CD4-positive, alpha-beta T cell (primary cell): ENCODE data around the gene OTULINL. TPM values are rescaled to one million over a fixed set of nuclear protein-coding genes. Genes with fewer than 3 reads are reported as not detected.

Experiments
- ATAC-seq: fragments of 200-7000 bp; cut with Tn5 transposase; one replicate; pipeline ENCODE4 v1.10.0; 2022; ENCODE audit warnings: mild to moderate bottlenecking; ENCODE audit not compliant: poor library complexity
- CTCF ChIA-PET: fragments of 350-600 bp; sonication (Branson Sonifier 250); formaldehyde crosslinking; loops from one replicate; lab custom pipeline; 2021; ENCODE audit warnings: antibody characterized with exemption, inconsistent platforms; lab: Charles Lee
- POLR2A ChIA-PET: fragments of 350-600 bp; sonication (Branson Sonifier 250); formaldehyde crosslinking; loops from one replicate; lab custom pipeline; 2021; ENCODE audit warnings: antibody characterized with exemption, inconsistent platforms; lab: Charles Lee
- DNase-seq, 14 experiments: peaks; one replicate each; pipeline ENCODE4 v3.0.0-alpha.2; 2013 to 2020; ENCODE audit warnings: mixed read lengths in 2 of 14
- H3K27ac ChIP-seq, 2 donors: one replicate each; pipeline versions ENCODE4 v1.5.1 to v1.7.0; 2013; ENCODE audit warnings: low read length in 2 of 2, low read depth in 1 of 2, mild to moderate bottlenecking in 1 of 2
- H3K27me3 ChIP-seq, 2 experiments: 1 replicate in 1 of 2; 2 replicates in 1 of 2; pipeline versions ENCODE4 v1.6.1 to v1.7.0; 2013; ENCODE audit warnings: low read length in 2 of 2, control low read depth in 1 of 2, mild to moderate bottlenecking in 1 of 2, moderate library complexity in 1 of 2; ENCODE audit not compliant: insufficient read depth in 2 of 2, control insufficient read depth in 1 of 2
- H3K36me3 ChIP-seq: one replicate; pipeline ENCODE4 v1.6.1; 2013; ENCODE audit warnings: low read length, control low read depth; ENCODE audit not compliant: insufficient read depth
- H3K4me1 ChIP-seq: one replicate; pipeline ENCODE4 v1.6.1; 2013; ENCODE audit warnings: low read length, control low read depth; ENCODE audit not compliant: insufficient read depth
- H3K4me3 ChIP-seq: one replicate; pipeline ENCODE4 v1.5.1; 2013; ENCODE audit warnings: mild to moderate bottlenecking, low read length, moderate library complexity
- H3K9me3 ChIP-seq, 2 experiments: 1 replicate in 1 of 2; 2 replicates in 1 of 2; pipeline versions ENCODE4 v1.6.1 to v1.7.0; 2013; ENCODE audit warnings: low read length in 2 of 2, mild to moderate bottlenecking in 2 of 2, control low read depth in 1 of 2, moderate library complexity in 1 of 2; ENCODE audit not compliant: control insufficient read depth in 1 of 2, insufficient read depth in 1 of 2
- H3K27ac Mint-ChIP-seq: one replicate; pipeline ENCODE4 v1.8.0; 2020; ENCODE audit warnings: mixed read lengths
- H3K27me3 Mint-ChIP-seq: one replicate; pipeline ENCODE4 v1.8.0; 2021; ENCODE audit warnings: mixed read lengths
- H3K36me3 Mint-ChIP-seq: one replicate; pipeline ENCODE4 v1.8.0; 2021; ENCODE audit warnings: low read depth, mixed read lengths
- H3K4me1 Mint-ChIP-seq: one replicate; pipeline ENCODE4 v1.8.0; 2021; ENCODE audit warnings: low read depth, mixed read lengths
- H3K4me3 Mint-ChIP-seq: one replicate; pipeline ENCODE4 v1.8.0; 2020; ENCODE audit warnings: mild to moderate bottlenecking, mixed read lengths
- H3K9me3 Mint-ChIP-seq: one replicate; pipeline ENCODE4 v1.8.0; 2020; ENCODE audit warnings: mixed read lengths
- CTCF ChIP-seq: fragments of 200-600 bp; IDR thresholded peaks from one replicate; pipeline ENCODE4 v1.8.0; 2022; ENCODE audit warnings: antibody characterized with exemption, mild to moderate bottlenecking
- intact Hi-C, 2 experiments: fragments of 100-400 bp; cut with DNase I in 1 of 2; cut with micrococcal nuclease in 1 of 2; formaldehyde crosslinking; loops; one replicate each; pipeline versions ENCODE4 v1.15.1 to v1.9.0; 2023 to 2025; cut with DNase I, micrococcal nuclease
- total RNA-seq, 174 experiments: library from RNA in 2 of 174; stranded (reverse) in 2 of 174; gene quantifications; one replicate each; pipeline ENCODE4 v1.2.3 and lab custom pipeline; 2021 to 2026

Gene OTULINL
- total RNA-seq, 2 experiments from 2014 or later = 55.6 to 60.9 TPM

- Histone ChIP-seq H3K27me3 (no peaks in the 10 kb centered on the region), H3K9me3 (no peaks in the 10 kb centered on the region), H3K27ac (no peak overlapping the region), H3K4me1 (peaks cover 20% of the 10 kb centered on the region), H3K4me3 (no peak overlapping the region), H3K36me3 (no peaks in the 10 kb centered on the region)
- Mint-ChIP-seq H3K4me3 (peak overlapping the region; percentile 8), H3K27ac (no peak overlapping the region), H3K4me1 (peaks cover 48% of the 10 kb centered on the region), H3K36me3 (peaks cover 10% of the 10 kb centered on the region), H3K27me3 (no peaks in the 10 kb centered on the region), H3K9me3 (no peaks in the 10 kb centered on the region)
- no peak for DNase-seq
- POLR2A ChIA-PET = no interaction called here
- intact Hi-C loops = loop anchor here (10.0 kb wide), 2 partner anchors 76 to 516 kb away; partner anchors contain the start of genes OTULINL (in 1 of the 2) and TRIO (in 1 of the 2)
- TF ChIP-seq CTCF = no peak
- no peak for ATAC-seq
- CTCF ChIA-PET = interaction anchor here (0.6 to 1.7 kb wide), 2 partner anchors 12 to 21 kb away, joined by 3 read pairs; no protein-coding TSS in a partner anchor
These were observed 79.2 kb downstream of the OTULINL start for GRCh38 chr5:14660833-14661232.

Other genes starting within 250 kb of the OTULINL start
- gene OTULIN, start 82.9 kb downstream of the OTULINL start, total RNA-seq = 10 to 100 TPM; 69.4 to 77.0 TPM